Putamen (tissue), 1 donor: ENCODE measurements around the gene CLDN10.
A peak's percentile ranks its signal among the peaks of the same experiment; 100 is the strongest.

Experiments
- DNase-seq: peaks from one replicate; pipeline ENCODE4 v3.0.0-alpha.2; 2016; ENCODE audit warnings: low spot score

The CLDN10 gene

DNA sequence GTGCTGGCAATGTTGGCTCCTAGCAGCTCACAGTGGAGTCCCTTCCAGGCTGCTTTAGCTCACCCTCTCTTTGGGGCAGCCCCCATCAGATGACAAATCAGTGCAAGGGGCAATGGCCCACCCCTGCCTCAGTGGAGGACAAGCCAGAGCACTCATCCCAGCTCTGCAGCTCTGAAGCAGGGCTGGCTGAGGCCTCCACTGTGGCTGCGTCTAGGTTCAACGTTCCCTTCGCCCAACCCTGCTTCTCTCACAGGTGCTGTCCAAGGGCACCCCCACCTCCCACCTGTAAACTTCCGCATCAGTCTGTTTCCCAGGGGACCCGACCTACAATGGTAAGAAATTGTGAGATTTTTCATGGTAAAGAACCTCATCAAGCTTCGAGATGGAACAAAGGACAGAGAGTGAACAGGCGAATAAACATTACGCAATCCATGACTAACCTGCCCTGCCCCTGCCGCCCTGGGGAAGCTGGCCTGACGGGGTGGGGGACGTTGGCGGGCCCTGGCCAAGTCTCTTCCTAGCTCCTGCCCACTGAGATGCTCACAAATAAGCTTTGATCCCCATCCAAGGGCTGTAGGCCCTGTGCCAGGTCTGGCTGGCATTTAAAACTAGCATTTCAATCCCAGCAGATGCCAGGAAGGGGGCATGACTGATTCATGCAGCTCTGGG lies 51.5 kb downstream of the CLDN10 start:
- DNase-seq, result no peak

DNA sequence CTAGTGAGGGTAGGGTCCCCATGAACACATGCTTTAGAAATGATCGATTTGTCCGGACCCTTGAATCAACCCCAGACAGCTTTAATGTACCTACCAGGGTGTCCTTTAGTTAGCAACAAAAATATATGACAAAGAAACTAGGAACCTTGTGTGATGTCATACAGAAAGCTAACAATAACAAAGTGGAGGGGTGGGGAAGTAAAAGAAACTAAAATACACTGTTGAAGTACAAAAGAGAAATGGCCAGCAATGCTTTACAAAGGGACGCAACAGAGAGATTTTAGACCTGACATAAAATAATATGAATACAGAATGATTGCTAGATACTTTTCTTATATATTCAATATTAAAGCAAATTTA lies 52.0 kb downstream of the CLDN10 start:
- no peak for DNase-seq

DNA sequence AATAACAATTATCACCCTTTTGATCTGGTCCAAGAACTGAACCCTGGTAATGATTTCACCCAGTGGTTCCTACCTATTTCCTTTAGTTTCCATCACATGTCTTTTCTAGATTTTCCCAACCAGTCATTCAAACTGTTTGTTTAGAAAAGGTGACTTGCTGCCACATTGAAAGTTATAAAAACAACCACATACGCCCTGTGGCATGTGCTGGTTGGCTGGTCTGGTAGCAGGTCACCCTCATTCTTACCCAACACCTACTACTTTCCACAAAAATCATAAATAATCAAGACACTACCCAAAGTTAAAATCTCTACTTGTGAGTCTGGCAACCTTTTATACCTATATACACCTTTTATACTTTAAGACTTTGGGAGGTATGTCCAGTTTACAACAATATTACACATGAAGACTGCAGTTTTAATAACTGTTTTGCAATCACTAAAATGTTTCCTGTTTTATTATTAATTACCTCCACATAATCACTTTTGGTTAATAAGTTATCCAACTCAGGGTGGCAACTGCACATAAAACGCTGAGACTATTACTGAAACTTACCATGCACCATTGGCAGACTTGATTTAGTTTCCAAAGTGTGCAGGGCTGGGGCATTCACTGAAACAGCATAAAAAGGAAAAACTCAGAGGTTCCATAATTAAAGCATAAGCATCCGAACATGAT lies 53.1 kb downstream of the CLDN10 start:
- no peak for DNase-seq

DNA sequence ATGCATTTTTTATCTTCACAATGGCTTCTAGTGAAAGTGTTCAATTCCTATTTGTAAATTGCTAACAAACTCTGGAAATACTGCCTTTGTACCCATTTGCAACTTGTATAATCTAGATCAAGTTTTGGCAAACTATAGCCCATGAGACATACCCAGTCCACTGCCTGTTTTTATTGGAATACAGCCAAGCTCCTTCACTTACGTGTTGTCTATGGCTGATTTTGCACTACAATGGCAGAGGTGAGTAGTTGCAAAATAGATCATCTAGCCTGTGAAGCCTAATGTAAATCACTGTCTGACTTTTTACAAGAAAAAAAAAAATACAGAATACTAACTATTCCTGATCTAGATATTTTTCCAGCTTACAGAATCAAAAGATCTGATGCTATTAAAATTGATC lies 54.8 kb downstream of the CLDN10 start:
- DNase-seq, result no peak

DNA sequence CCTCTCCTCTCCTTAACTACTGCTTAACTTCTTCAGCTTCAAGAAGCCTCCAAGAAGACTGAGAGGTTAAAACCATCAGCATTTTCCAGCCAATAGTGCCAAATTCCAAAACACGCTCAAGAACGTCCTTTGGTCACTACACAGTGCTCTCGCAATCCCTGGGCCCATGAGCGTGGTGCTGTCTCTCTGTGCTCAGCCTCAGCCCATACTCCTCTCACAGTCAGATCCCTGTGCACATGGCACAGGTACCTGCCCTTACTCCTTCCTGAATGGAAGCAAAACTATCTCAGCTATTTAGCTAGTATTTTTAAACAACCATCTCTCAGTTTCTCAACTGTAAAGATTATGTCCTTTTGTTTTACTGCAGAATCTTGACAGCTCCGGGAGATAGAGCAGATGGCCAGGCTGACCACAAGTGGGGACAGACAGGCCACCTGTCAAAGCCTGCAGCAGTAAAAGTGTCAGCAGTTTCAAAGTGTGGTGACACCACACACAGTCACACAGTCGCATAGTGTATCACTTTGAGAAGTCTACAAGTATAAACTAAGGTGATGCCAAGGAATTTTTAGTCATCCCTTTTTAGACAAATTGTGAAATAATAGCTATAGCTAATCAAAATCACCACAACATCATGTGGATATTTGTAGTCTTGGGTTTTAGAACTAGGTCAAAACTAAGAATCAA lies 56.3 kb downstream of the CLDN10 start:
- DNase-seq, result no peak

DNA sequence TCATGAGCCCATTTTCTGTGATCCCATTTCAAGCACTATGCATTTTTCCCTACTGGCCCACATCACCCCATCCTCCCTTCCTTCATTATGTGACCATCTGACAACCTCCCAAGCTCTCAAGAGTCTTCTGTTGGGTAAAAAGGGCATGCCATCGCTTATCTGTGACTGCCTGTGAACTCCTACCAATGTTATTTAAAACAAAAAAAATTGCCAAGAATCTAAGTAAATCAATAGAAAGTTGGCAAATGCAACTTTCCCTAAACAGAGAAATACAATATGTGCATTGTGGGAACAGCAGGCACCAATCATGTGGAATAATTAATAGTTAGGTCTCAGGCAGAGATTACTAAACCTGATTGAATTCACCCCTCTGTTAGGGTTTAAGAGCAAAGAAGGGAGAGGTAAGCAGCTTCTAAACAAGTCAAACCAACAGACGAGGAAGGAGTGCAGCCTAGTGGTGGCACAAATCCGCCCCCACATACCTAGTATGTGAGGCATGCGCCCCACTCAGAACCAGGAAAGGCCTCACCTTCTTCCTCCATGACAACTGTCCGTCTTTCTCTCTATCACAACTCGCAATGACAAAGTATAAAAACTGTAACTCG lies 62.2 kb downstream of the CLDN10 start:
- DNase-seq, result no peak

DNA sequence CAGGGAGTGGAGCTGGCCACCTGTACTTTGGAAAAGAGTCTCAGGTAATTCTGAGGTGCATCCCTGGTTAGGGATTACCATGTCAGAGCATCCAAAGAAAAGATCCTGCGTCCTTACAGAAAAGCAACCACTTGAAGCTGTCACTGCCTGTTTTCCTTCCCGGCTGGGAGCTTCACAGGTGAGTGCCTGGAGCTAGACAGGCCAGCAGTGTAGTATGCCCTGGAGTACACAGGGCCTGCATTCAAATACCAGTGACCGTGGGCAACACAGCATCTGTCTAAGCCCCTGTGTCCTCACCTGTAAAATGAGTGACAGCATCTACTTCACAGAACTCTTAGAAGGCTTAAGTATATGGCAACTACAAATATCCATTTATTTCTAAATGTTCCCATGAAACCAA lies 63.0 kb downstream of the CLDN10 start:
- DNase-seq, result no peak

DNA sequence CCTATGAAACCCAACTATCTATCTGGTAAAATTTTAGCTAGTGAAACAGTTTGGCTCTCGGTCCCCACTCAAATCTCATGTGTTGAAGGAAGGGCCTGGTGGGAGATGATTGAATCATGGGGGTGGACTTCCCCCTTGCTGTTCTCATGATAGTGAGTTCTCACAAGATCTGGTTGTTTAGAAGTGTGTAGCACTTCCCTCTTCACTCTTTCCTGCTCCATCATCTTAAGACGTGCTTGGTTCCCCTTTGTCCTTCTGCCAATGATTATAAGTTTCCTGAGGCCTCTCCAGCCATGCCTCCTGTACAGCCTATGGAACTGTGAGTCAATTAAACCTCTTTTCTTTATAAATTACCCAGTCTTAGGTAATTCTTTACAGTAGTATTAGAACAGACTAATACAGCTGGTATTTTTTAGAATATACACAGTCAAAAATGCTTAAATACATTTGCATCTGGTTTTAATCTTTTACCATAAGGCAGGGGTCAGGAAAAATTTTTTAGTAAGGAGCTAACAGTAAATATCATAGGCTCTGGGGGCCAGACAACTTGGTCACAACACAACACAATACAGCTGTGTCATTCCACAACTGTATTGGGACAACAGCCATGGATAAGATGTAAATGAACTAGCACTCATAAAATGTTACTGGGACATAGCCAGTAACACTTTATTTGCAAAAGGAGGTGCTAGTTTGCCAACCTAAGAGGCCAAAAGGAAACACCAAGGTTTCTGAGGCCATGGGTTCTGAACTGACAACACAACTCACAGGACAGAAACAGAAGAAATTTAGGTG lies 67.7 kb downstream of the CLDN10 start:
- DNase-seq, result no peak

DNA sequence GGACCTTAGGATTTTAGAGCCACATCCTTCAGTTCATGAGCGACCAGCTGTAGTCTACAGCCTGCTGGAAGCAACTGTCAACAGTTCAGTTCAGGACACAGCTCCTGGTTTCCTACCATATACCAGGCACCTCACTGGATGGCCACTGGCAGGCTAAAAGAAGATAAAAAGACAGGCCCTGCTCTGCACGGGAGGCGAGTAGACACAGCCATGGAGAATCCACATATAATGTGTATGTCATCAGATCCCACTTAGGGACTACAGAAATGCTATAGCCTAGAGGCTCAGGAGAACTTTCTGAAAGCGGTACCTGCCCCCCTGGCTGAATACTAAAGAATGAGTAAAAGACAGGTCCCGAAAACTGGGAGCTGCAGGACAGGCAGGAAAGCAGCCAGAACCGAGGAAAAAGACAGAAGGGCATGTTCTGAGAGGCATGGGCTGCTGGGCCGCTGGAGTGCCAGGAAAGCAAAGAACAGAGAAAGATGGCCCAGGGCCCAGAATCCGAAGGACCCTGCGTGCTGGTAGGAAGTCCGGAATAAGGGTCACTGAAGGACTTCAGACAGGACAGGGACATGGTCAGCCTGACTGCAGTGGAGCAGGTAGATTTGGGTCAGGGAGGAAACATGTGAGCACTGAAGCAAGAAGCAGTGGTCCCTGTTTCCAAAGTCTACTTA lies 68.4 kb downstream of the CLDN10 start:
- DNase-seq, result peak; percentile 46

DNA sequence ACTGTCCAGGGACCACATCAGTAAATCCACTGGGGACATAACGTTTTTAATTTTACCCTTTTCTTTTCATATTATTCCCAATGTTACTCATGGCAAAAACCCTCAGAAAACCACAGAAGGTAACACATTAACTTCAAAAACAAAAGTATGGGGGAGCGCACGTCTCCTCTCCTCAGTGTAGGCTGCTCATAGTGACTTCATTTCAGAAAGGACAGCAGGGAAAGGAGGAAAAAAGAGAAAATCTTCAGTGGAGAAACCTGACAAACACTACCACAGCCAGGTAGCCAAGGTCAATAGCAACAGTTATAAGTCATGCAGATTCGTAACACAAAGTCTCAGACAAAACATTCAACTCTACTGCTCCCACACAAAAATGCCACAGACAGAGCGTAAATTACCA lies 70.6 kb downstream of the CLDN10 start:
- no peak for DNase-seq

DNA sequence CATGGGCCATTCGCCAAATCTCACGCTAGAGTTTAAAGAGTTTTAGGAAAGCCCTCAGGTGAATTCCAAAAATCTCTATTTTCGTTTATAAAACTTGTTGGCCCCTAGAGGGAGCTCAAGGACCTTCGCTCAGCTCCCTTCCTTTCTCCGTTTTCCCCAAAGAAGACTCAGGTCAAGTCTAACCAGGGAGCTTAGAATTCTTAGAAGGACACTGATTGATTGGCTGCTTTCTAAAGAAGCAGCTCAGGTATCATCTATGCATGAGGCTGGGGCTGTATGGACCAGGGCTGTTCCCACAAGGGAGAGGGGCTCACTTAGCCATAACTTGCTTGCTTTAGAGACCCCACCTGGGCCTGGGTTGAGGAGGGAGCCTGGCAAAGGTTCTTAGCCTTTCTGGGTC lies 71.5 kb downstream of the CLDN10 start:
- DNase-seq, result peak; percentile 18

DNA sequence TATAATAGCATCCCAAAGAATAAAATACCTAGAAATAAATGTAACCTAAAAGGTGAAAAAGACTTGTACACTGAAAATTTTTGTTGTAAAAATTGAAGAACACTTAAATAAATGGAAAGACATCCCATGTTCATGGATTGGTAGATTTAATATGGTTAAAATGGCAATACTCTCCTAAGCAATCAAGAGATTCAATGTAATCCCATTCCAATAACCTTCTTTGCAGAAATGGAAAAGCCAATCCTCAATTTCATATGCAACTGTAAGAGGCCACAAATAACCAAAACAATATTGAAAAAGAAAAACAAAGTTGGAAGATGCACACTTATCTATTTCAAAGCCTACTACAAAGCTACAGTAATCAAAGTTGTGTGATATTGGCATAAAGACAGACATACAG lies 74.2 kb downstream of the CLDN10 start:
- no peak for DNase-seq

DNA sequence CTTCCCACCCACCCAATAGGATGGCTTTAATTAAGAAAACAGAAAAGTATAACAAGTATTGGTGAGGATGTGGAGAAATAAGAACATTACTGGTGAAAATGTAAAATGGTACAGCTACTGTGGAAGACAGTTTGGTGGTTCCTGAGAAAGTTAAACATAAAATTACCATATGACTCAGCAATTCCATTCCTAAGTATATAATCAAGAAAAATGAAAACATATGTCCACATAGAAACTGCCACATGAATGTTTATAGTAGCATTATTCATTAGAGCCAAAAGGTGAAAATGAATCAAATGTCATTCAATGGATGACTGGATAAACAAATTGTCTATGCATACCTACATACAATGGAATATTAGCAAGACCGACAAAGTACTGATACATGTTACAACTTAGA lies 75.1 kb downstream of the CLDN10 start:
- no peak for DNase-seq

DNA sequence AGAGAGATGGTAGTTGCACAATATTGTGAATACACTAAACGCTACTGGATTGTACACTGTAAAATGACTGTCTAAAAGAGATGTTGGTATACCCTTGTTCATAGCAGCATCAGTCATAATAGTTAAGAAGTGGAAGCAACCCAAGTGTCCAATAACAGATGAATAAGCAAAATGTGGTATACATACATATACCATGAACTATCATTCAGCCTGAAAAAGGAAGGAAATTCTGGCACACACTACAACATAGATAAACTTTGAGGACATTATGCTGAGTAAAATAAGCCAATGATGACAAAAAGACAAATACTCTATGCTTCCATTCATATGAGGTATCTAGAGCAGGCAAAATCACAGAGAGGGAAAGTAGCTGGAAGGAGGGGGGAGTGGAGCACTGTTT lies 76.0 kb downstream of the CLDN10 start:
- no peak for DNase-seq

DNA sequence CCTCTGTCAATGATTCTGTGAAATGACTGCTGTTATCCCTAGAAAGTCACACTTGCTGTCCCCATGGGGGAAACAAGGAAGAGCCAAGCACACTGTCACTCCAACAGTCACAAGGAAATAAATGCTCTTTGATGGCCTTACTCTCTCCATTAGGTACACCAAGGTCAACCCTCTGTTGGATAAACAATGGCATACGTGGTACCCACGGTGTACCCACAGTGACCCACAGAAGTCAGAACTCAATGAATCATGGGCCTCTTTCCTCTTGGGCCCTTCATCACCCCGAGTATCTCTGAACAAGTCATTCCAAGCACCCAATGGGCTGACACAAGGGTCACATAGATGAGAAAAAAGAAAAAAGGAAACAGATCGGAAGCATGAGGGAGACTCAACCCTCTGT lies 76.6 kb downstream of the CLDN10 start:
- DNase-seq, result no peak
